ENCODE results near the gene TMEM87B. TPM values are rescaled to one million over a fixed set of nuclear protein-coding genes. Genes with fewer than 3 reads are reported as not detected.
A peak's percentile ranks its signal among the peaks of the same experiment; 100 is the strongest.

Gene TMEM87B
- total RNA-seq, 1 donor = 6.2 TPM

- no peak for DNase-seq (ENCODE audit: low read depth in 2 of 3, low spot score in 2 of 3)
Measured at GRCh38 chr2:112149194-112149593, 94.1 kb downstream of the TMEM87B start.

GRCh38 chr2:112149866-112150435, 94.9 kb downstream of the TMEM87B start:
- no peak for DNase-seq (ENCODE audit: low read depth in 2 of 3, low spot score in 2 of 3)

- DNase-seq (ENCODE audit: low read depth in 2 of 3, low spot score in 2 of 3) = no peak
Measured at GRCh38 chr2:112150447-112150846, 95.4 kb downstream of the TMEM87B start.

GRCh38 chr2:112150851-112151250, 95.8 kb downstream of the TMEM87B start:
- no peak for DNase-seq (ENCODE audit: low read depth in 2 of 3, low spot score in 2 of 3)

- no peak for DNase-seq (ENCODE audit: low read depth in 2 of 3, low spot score in 2 of 3)
Measured at GRCh38 chr2:112151271-112151670, 96.2 kb downstream of the TMEM87B start.

GRCh38 chr2:112151701-112152440, 96.8 kb downstream of the TMEM87B start:
- no peak for DNase-seq (ENCODE audit: low read depth in 2 of 3, low spot score in 2 of 3)

- no peak for DNase-seq (ENCODE audit: low read depth in 2 of 3, low spot score in 2 of 3)
Measured at GRCh38 chr2:112152476-112153178, 97.6 kb downstream of the TMEM87B start.

GRCh38 chr2:112153179-112153490, 98.1 kb downstream of the TMEM87B start:
- DNase-seq (ENCODE audit: low read depth in 2 of 3, low spot score in 2 of 3) = no peak

GRCh38 chr2:112153501-112153900, 98.4 kb downstream of the TMEM87B start:
- no peak for DNase-seq (ENCODE audit: low read depth in 2 of 3, low spot score in 2 of 3)

- DNase-seq (ENCODE audit: low read depth in 2 of 3, low spot score in 2 of 3) = no peak
Measured at GRCh38 chr2:112154246-112155117, 99.4 kb downstream of the TMEM87B start.

GRCh38 chr2:112155331-112156151, 100.5 kb downstream of the TMEM87B start:
- DNase-seq (ENCODE audit: low read depth in 2 of 3, low spot score in 2 of 3) = peak in 2 of 3 donors; percentile 14 to 67

- no peak for DNase-seq (ENCODE audit: low read depth in 2 of 3, low spot score in 2 of 3)
Measured at GRCh38 chr2:112156152-112156986, 101.3 kb downstream of the TMEM87B start.

- DNase-seq (ENCODE audit: low read depth in 2 of 3, low spot score in 2 of 3) = no peak
Measured at GRCh38 chr2:112157472-112157871, 102.4 kb downstream of the TMEM87B start.

GRCh38 chr2:112159454-112159921, 104.4 kb downstream of the TMEM87B start:
- DNase-seq (ENCODE audit: low read depth in 2 of 3, low spot score in 2 of 3) = no peak

- no peak for DNase-seq (ENCODE audit: low read depth in 2 of 3, low spot score in 2 of 3)
Measured at GRCh38 chr2:112160283-112161250, 105.5 kb downstream of the TMEM87B start.

- DNase-seq (ENCODE audit: low read depth in 2 of 3, low spot score in 2 of 3) = no peak
Measured at GRCh38 chr2:112161431-112162145, 106.5 kb downstream of the TMEM87B start.

- no peak for DNase-seq (ENCODE audit: low read depth in 2 of 3, low spot score in 2 of 3)
Measured at GRCh38 chr2:112162341-112162740, 107.3 kb downstream of the TMEM87B start.

All from hematopoietic multipotent progenitor cell (in vitro differentiated cells).